HepG2 (cell line): ENCODE data around the gene NOCT. TPM values are rescaled to one million over a fixed set of nuclear protein-coding genes. Genes with fewer than 3 reads are reported as not detected.

Source experiments
- AGO2 ChIP-seq: fragments of 200-400 bp; formaldehyde crosslinking; optimal IDR thresholded peaks from 2 replicates; pipeline ENCODE3; 2017; ENCODE audit warnings: mild to moderate bottlenecking, low read depth, low read length, moderate library complexity
- EHMT2 ChIP-seq: fragments of 200-600 bp; sonication (generic); IDR thresholded peaks from 2 replicates; pipeline ENCODE4 v1.7.0; 2017; ENCODE audit warnings: antibody characterized with exemption, low read depth, low read length, borderline replicate concordance
- ELF4 ChIP-seq: sonication (generic); formaldehyde crosslinking; IDR thresholded peaks from 2 replicates; pipeline ENCODE4 v1.5.0; 2020; ENCODE audit warnings: missing genetic modification reagents, mild to moderate bottlenecking, moderate library complexity, borderline replicate concordance
- EZH2 ChIP-seq: conservative IDR thresholded peaks from 2 replicates; pipeline ENCODE4 v1.6.1; 2012; ENCODE audit warnings: mild to moderate bottlenecking, low read depth, low read length, moderate library complexity
- FOXA1 ChIP-seq, 2 experiments: fragments of 450-650 bp in 1 of 2; sonication (generic) in 1 of 2; formaldehyde crosslinking in 1 of 2; IDR thresholded peaks; 2 replicates each; pipeline versions ENCODE4 v1.4.0 to v1.6.1; 2016 to 2020; ENCODE audit warnings: missing genetic modification reagents in 1 of 2
- GFI1 ChIP-seq: sonication (generic); formaldehyde crosslinking; IDR thresholded peaks from 2 replicates; pipeline ENCODE4 v1.5.0; 2020; ENCODE audit warnings: missing genetic modification reagents, mild to moderate bottlenecking, borderline replicate concordance
- HNF1A ChIP-seq, 2 experiments: sonication (generic) in 1 of 2; formaldehyde crosslinking in 1 of 2; IDR thresholded peaks; 2 replicates each; pipeline versions ENCODE4 v1.4.0 to v1.6.1; 2016 to 2020; ENCODE audit warnings: borderline replicate concordance in 1 of 2, low read depth in 1 of 2, mild to moderate bottlenecking in 1 of 2, missing genetic modification reagents in 1 of 2
- KLF13 ChIP-seq: sonication (generic); formaldehyde crosslinking; IDR thresholded peaks from 2 replicates; pipeline ENCODE4 v1.4.0; 2020; ENCODE audit warnings: mild to moderate bottlenecking, missing genetic modification reagents
- NPAS2 ChIP-seq: sonication (generic); formaldehyde crosslinking; IDR thresholded peaks from 2 replicates; pipeline ENCODE4 v1.8.0; 2022; ENCODE audit warnings: mild to moderate bottlenecking, missing genetic modification reagents, borderline replicate concordance
- SRSF9 ChIP-seq: fragments of 200-400 bp; formaldehyde crosslinking; IDR thresholded peaks from 2 replicates; pipeline ENCODE4 v1.6.1; 2018; ENCODE audit warnings: borderline replicate concordance, mild to moderate bottlenecking, low read depth, low read length; ENCODE audit not compliant: insufficient read depth, poor library complexity, severe bottlenecking
- TOE1 ChIP-seq: sonication (generic); formaldehyde crosslinking; IDR thresholded peaks from 2 replicates; pipeline ENCODE4 v1.4.0; 2020; ENCODE audit warnings: mild to moderate bottlenecking, missing genetic modification reagents
- ZBTB2 ChIP-seq: sonication (generic); formaldehyde crosslinking; IDR thresholded peaks from 2 replicates; pipeline ENCODE4 v1.8.0; 2022; ENCODE audit warnings: low read depth, missing genetic modification reagents
- ZFAT ChIP-seq: sonication (generic); formaldehyde crosslinking; conservative IDR thresholded peaks from 2 replicates; pipeline ENCODE4 v1.8.1; 2023; ENCODE audit warnings: missing genetic modification reagents, inconsistent platforms
- ZNF12 ChIP-seq: sonication (generic); formaldehyde crosslinking; IDR thresholded peaks from 2 replicates; pipeline ENCODE4 v1.5.0; 2020; ENCODE audit warnings: missing genetic modification reagents
- ZNF207 ChIP-seq: fragments of 450-650 bp; IDR thresholded peaks from 2 replicates; pipeline ENCODE4 v1.6.1; 2016; ENCODE audit warnings: antibody characterized with exemption, borderline replicate concordance
- ZNF546 ChIP-seq: sonication (generic); formaldehyde crosslinking; conservative IDR thresholded peaks from 2 replicates; pipeline ENCODE4 v1.8.1; 2023; ENCODE audit warnings: mild to moderate bottlenecking, missing genetic modification reagents
- ZNF576 ChIP-seq: sonication (generic); formaldehyde crosslinking; IDR thresholded peaks from 2 replicates; pipeline ENCODE4 v1.4.0; 2020; ENCODE audit warnings: mild to moderate bottlenecking, missing genetic modification reagents
- ZNF629 ChIP-seq: sonication (generic); formaldehyde crosslinking; conservative IDR thresholded peaks from 2 replicates; pipeline ENCODE4 v1.5.0; 2020; ENCODE audit warnings: missing genetic modification reagents
- ZNF639 ChIP-seq: conservative IDR thresholded peaks from 2 replicates; pipeline ENCODE4 v1.6.1; 2018; ENCODE audit warnings: missing genetic modification reagents
- ZNF746 ChIP-seq: sonication (generic); formaldehyde crosslinking; IDR thresholded peaks from 2 replicates; pipeline ENCODE4 v1.8.0; 2022; ENCODE audit warnings: mild to moderate bottlenecking, missing genetic modification reagents
- ZNF891 ChIP-seq: sonication (generic); formaldehyde crosslinking; IDR thresholded peaks from 2 replicates; pipeline ENCODE4 v1.5.0; 2020; ENCODE audit warnings: mild to moderate bottlenecking, missing genetic modification reagents
- ZSCAN22 ChIP-seq: sonication (generic); formaldehyde crosslinking; IDR thresholded peaks from 2 replicates; pipeline ENCODE4 v1.4.0; 2020; ENCODE audit warnings: mild to moderate bottlenecking, missing genetic modification reagents
- polyA plus RNA-seq, 8 experiments: library from polyadenylated mRNA; depleted of rRNA in 3 of 8; stranded (reverse) in 7 of 8; unstranded in 1 of 8; fragments of >200 nt; fragmentation: Illumina TruSeq in 4 of 8; extraction: Trizol in 4 of 8; gene quantifications; 2 replicates each; pipeline versions ENCODE4 v1.2.1 to v1.2.3, GENCODE V29; 2011 to 2016; ENCODE audit warnings: low read depth in 4 of 8, missing spikeins in 1 of 8, mixed read lengths in 1 of 8; ENCODE audit not compliant: insufficient read depth in 1 of 8
- total RNA-seq, 5 experiments: library from RNA; depleted of rRNA; stranded (reverse); fragments of >200 nt; fragmentation: Illumina TruSeq; extraction: Trizol; gene quantifications; 2 replicates each; pipeline ENCODE4 v1.2.3, GENCODE V29; 2016; ENCODE audit warnings: low read depth in 1 of 5

The NOCT gene
- total and polyA plus RNA-seq, 2 of the 13 experiments (the other 11 are each of a cell fraction or from before 2014, with no cell fraction given): 3.6 to 13.1 TPM

- TF ChIP-seq ZBTB2 (CRISPR knock-in tag): peak; percentile 70; the same call in 1 of the 2 replicates
- no peak for TF ChIP-seq TOE1 (CRISPR knock-in tag)
- no peak for TF ChIP-seq HNF1A (IDR thresholded peaks at IDR 0.05; ENCODE audit: low read depth)
- TF ChIP-seq HNF1A (CRISPR knock-in tag; IDR thresholded peaks at IDR 0.05; ENCODE audit: borderline replicate concordance): peak; percentile 70; the same call in 1 of the 2 replicates
- peak; percentile 21; the same call in 1 of the 2 replicates for TF ChIP-seq ZFAT
- TF ChIP-seq ZSCAN22 (CRISPR knock-in tag): no peak
- peak; percentile 81 for TF ChIP-seq AGO2
- no peak; the same call in 1 of the 2 replicates for TF ChIP-seq ZNF746 (CRISPR knock-in tag)
- TF ChIP-seq KLF13 (CRISPR knock-in tag): no peak
- TF ChIP-seq GFI1 (CRISPR knock-in tag): 0 out of 2 replicates have a peak, but pooled peaks have one; percentile 38
- TF ChIP-seq EHMT2: no peak
- no peak for TF ChIP-seq FOXA1 (IDR thresholded peaks at IDR 0.05)
- TF ChIP-seq FOXA1 (CRISPR knock-in tag; IDR thresholded peaks at IDR 0.05): no peak
- peak; percentile 88; the same call in 1 of the 2 replicates for TF ChIP-seq ZNF891 (CRISPR knock-in tag)
- TF ChIP-seq ZNF576 (CRISPR knock-in tag): no peak
- no peak for TF ChIP-seq ZNF207
- no peak for TF ChIP-seq ELF4
- no peak for TF ChIP-seq NPAS2 (CRISPR knock-in tag)
- no peak for TF ChIP-seq SRSF9
- TF ChIP-seq ZNF639 (CRISPR knock-in tag): 0 out of 2 replicates have a peak, but pooled peaks have one; percentile 23
- TF ChIP-seq EZH2: no peak
- no peak for TF ChIP-seq ZNF546 (CRISPR knock-in tag)
- no peak for TF ChIP-seq ZNF629
- TF ChIP-seq ZNF12 (CRISPR knock-in tag): peak; percentile 72; the same call in 1 of the 2 replicates
Measured at GRCh38 chr4:139015269-139015947, at the start of gene NOCT (continued).
